ENCODE results near the gene SRRM2. TPM values are rescaled to one million over a fixed set of nuclear protein-coding genes. Genes with fewer than 3 reads are reported as not detected.

SRRM2 gene
- total RNA-seq, 1 donor from 2014 or later = 409 TPM

- no peaks in the 10 kb centered on the region for H3K9me3 ChIP-seq (ENCODE audit: insufficient read depth, low read depth, low read length)
- TF ChIP-seq, protein P1, sequence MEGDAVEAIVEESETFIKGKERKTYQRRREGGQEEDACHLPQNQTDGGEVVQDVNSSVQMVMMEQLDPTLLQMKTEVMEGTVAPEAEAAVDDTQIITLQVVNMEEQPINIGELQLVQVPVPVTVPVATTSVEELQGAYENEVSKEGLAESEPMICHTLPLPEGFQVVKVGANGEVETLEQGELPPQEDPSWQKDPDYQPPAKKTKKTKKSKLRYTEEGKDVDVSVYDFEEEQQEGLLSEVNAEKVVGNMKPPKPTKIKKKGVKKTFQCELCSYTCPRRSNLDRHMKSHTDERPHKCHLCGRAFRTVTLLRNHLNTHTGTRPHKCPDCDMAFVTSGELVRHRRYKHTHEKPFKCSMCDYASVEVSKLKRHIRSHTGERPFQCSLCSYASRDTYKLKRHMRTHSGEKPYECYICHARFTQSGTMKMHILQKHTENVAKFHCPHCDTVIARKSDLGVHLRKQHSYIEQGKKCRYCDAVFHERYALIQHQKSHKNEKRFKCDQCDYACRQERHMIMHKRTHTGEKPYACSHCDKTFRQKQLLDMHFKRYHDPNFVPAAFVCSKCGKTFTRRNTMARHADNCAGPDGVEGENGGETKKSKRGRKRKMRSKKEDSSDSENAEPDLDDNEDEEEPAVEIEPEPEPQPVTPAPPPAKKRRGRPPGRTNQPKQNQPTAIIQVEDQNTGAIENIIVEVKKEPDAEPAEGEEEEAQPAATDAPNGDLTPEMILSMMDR (IDR thresholded peaks at IDR 0.05; ENCODE audit: insufficient read depth, low read depth, low read length) = no peak
- no peak for TF ChIP-seq EZH2 (IDR thresholded peaks at IDR 0.05; ENCODE audit: insufficient read depth, low read length)
- H3K4me3 Mint-ChIP-seq (ENCODE audit: unreplicated experiment) = no peak overlapping the region
Observed at GRCh38 chr16:2745116-2745890, 7.1 kb upstream of the SRRM2 start.

DNA sequence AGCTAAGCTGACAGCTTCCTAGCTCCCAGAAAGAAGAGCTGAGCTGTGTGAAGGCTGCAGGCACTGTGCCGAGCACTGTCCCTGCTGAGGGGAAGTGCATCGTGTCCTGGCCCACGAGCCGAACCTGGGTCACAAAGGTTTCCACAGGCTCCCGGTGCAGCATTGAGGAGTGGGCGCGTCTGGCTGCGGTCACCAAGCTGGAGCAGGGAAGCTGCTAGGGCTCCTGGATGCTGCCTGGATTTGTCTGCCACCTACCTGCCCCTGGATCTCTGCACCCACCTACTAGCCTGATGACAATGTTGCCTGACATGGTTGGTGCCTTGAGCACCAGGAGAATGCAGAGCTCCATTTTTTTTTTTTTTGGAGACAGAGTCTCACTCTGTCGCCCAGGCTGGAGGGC lies 6.5 kb upstream of the SRRM2 start:
- peaks cover 8% of the 10 kb centered on the region for H3K27me3 Mint-ChIP-seq (ENCODE audit: low read depth, unreplicated experiment)
- no peak for DNase-seq (ENCODE audit: low read depth)
- Histone ChIP-seq H4K20me1 (ENCODE audit: insufficient read depth, low read length) (no peaks in the 10 kb centered on the region), H3K36me3 (ENCODE audit: insufficient read depth, low read length) (no peaks in the 10 kb centered on the region), H3K4me3 (ENCODE audit: insufficient read depth, low read depth, low read length) (no peak overlapping the region), H3K79me2 (ENCODE audit: insufficient read depth, low read length) (peaks cover 3% of the 10 kb centered on the region), H2AFZ (ENCODE audit: low read depth, low read length) (no peak overlapping the region), H3K9ac (ENCODE audit: low read length) (no peak overlapping the region), H3K27ac (ENCODE audit: low read depth, low read length) (no peak overlapping the region), H3K9me3 (ENCODE audit: insufficient read depth, low read depth, low read length) (no peaks in the 10 kb centered on the region), H3K4me1 (ENCODE audit: insufficient read depth, low read length) (no peaks in the 10 kb centered on the region), H3K27me3 (ENCODE audit: insufficient read depth, low read length) (no peaks in the 10 kb centered on the region), H3K4me2 (ENCODE audit: low read length) (no peak overlapping the region)
- TF ChIP-seq, protein P1 (IDR thresholded peaks at IDR 0.05; ENCODE audit: insufficient read depth, low read depth, low read length) = no peak
- TF ChIP-seq EZH2 (IDR thresholded peaks at IDR 0.05; ENCODE audit: insufficient read depth, low read length) = no peak
- no peak overlapping the region for H3K27ac Mint-ChIP-seq (ENCODE audit: unreplicated experiment)
- no peak for FAIRE-seq
- peaks cover 10% of the 10 kb centered on the region for H3K36me3 Mint-ChIP-seq (ENCODE audit: low read depth, unreplicated experiment)
- H3K4me3 Mint-ChIP-seq (ENCODE audit: unreplicated experiment) = no peak overlapping the region
- no peaks in the 10 kb centered on the region for H3K9me3 Mint-ChIP-seq (ENCODE audit: unreplicated experiment)
- H3K4me1 Mint-ChIP-seq (ENCODE audit: low read depth, unreplicated experiment) = peaks cover 5% of the 10 kb centered on the region

More at GRCh38 chr16:2745116-2745890, 7.1 kb upstream of the SRRM2 start:
- H3K4me1 ChIP-seq (ENCODE audit: insufficient read depth, low read length) = no peaks in the 10 kb centered on the region
- no peaks in the 10 kb centered on the region for H3K27me3 ChIP-seq (ENCODE audit: insufficient read depth, low read length)
- FAIRE-seq (no peak), DNase-seq (ENCODE audit: low read depth) (no peak)
- H3K79me2 ChIP-seq (ENCODE audit: insufficient read depth, low read length) = no peaks in the 10 kb centered on the region
- H3K4me3 ChIP-seq (ENCODE audit: insufficient read depth, low read depth, low read length) = no peak overlapping the region
- no peak overlapping the region for H3K4me2 ChIP-seq (ENCODE audit: low read length)
- H3K27ac ChIP-seq (ENCODE audit: low read depth, low read length) = no peak overlapping the region
- no peaks in the 10 kb centered on the region for H4K20me1 ChIP-seq (ENCODE audit: insufficient read depth, low read length)
- H2AFZ ChIP-seq (ENCODE audit: low read depth, low read length) = no peak overlapping the region
- H3K9me3 Mint-ChIP-seq (ENCODE audit: unreplicated experiment) = no peaks in the 10 kb centered on the region
- no peak overlapping the region for H3K27ac Mint-ChIP-seq (ENCODE audit: unreplicated experiment)
- H3K9ac ChIP-seq (ENCODE audit: low read length) = no peak overlapping the region
- H3K36me3 Mint-ChIP-seq (ENCODE audit: low read depth, unreplicated experiment) = peaks cover 14% of the 10 kb centered on the region
- no peaks in the 10 kb centered on the region for H3K36me3 ChIP-seq (ENCODE audit: insufficient read depth, low read length)
- H3K4me1 Mint-ChIP-seq (ENCODE audit: low read depth, unreplicated experiment) = no peaks in the 10 kb centered on the region
- peaks cover 9% of the 10 kb centered on the region for H3K27me3 Mint-ChIP-seq (ENCODE audit: low read depth, unreplicated experiment)
